ENCODE data around the gene ZMYND8.
A peak's percentile ranks its signal among the peaks of the same experiment; 100 is the strongest.

ZMYND8 gene

GRCh38 chr20:47332381-47333206, 23.9 kb downstream of the ZMYND8 start:
- no peak for DNase-seq

- no peak for DNase-seq
These were observed 25.4 kb downstream of the ZMYND8 start for GRCh38 chr20:47330933-47331708.

- no peak for DNase-seq
These were observed 26.4 kb downstream of the ZMYND8 start for GRCh38 chr20:47330071-47330470.

DNA sequence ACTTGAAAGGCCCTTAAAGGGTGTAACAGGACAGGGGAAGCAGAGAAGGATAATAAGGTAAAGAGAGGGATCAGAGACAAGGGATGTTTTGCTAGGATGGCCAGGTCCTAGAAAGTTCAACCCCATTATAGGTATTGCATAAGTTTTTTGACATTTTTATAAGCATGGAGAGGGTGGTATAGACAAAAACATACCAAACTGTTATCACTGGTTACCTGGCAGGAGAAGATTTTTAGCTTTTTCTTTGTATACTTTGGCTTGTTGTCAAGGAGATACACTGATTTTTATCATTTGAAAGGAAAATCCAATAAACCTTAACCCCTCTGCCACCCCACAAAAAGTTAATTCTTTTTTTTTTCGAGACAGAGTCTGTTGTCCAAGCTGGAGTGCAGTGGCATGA, 28.4 kb downstream of the ZMYND8 start:
- DNase-seq = no peak

DNA sequence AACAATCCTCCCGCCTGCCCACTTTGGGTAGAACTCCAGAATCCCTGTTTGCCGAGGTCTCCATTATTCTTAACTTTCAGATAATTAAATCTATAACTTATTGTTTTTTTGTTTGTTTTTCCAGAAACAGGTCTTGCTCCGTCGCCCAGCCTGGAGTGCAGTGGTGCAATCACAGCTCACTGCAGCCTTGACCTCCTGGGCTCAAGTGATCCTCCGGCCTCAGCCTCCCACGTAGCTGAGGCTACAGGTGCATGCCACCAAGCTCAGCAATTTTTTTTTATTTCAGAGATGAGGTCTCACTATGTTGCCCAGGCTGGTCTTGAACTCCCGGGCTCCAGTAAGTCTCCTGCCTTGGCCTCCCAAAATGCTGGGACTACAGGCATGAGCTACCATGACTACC, 28.8 kb downstream of the ZMYND8 start:
- DNase-seq = no peak

GRCh38 chr20:47326658-47327268, 29.7 kb downstream of the ZMYND8 start:
- no peak for DNase-seq

GRCh38 chr20:47325242-47325641, 31.3 kb downstream of the ZMYND8 start:
- no peak for DNase-seq

DNA sequence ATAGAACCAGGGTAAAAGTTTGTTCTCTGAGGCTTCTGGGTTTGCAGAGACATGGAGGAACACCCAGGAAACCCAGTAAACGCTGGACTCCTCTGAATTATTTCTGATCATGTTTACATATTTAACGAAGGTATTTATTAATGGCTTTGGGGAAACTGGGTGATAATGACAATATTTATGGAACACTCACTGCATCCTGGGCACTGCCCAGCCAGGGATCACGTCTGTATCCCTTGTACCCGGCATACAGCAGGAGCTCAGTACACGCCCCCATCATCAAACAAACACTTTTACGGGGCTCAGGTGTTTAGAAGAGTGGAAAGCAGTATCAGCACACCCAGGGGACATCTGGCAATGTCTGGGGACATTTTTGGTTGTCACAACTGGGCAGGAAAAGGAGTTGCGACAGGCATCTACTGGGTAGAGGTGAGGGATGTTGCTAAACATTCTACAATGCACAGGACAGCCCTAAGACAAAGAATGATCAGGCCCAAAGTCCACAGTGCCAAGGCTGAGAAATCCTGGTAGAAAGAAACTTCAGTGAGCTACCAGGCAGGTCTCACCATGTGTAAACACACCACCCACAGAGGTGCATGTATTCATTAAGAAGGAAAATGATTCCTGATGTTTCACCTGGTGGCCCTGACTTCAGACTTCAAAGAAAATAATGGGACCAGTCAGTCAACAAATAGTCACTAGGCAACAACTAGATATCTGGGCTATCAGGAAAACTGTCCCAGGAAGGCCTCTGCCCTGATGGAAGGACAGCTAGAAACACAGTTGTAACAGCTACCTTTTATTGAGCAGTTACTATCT, 35.3 kb downstream of the ZMYND8 start:
- DNase-seq = peak; percentile 39 to 41

DNA sequence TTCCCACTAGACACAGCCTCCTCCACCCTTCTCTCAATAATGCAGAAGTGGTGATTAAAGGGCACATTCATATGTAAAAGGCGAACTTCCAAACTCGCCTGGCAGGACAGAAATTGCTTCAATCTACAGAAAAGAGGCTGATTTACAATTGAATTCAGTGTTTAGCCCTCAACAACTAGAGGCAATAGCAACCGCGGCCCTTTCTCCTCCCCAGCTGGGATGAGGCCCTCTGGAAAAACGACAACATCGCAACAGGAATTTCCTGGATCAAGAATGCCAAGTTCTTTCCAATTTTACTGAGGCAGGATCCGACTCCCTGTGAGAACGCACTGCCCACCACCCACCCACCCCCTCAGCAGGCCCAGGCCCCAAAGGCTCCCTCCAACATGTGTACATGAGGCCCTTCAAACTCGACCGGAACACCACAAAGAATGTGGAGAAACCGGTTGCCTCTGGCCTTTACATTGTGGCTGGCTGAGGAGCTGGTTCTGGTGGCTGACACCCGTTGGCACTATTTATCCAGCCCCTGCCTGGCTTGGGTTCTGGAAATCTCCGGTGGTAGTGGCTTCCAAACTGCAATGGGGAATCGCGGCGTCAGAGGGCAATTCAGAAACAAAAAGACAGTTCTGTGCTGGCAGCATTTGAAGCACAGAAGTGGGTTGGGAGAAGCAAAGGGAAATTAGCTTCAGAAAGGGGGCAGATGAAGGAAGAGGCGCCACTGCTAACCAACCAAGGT, 36.8 kb downstream of the ZMYND8 start:
- peak; percentile 93 to 97 for DNase-seq

DNA sequence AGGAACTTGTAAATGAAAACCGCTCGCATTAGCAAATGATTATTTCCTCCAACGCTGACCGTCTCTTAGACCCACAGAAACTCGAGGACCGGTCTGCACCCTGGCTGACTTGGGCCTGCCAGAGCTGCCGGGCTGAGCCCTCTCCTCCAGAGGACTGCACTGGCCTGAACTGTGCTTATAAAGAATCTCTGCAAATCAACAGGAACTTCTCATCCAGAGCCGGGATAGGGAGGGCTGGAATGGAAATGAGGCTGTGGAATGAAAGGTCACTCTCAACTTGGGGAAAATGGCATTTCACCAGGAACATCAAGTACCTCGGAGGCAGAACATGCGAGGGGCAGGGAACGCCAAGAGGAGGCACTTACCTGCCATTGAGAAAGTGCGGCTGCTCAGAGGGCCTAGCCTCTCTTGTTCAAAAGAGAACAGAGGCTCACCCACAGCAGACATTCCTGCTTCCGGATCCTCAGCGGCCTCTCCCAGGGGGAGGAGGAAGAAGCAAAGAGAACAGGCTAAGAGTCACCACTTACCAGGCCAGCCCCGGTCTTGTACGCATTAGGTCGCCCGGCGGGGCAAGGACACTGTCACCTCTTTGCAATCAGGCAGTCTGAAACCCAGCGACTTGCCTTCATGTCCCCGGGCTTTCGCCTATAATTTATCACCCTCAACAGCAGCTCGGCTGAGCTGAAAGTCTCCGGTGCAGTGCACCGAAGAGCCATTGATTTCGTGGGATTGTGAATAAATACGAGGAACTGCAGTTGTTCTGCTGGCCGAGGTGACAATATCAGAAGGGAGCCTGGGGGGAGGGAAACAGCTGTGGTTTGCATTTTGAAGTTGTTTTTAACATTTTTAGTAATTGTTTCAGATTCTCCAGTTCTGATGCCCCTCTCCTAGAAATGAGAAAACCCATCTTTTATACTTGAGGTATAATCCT, 37.6 kb downstream of the ZMYND8 start:
- peak; percentile 55 to 66 for DNase-seq

GRCh38 chr20:47318027-47318585, 38.4 kb downstream of the ZMYND8 start:
- DNase-seq = no peak

DNA sequence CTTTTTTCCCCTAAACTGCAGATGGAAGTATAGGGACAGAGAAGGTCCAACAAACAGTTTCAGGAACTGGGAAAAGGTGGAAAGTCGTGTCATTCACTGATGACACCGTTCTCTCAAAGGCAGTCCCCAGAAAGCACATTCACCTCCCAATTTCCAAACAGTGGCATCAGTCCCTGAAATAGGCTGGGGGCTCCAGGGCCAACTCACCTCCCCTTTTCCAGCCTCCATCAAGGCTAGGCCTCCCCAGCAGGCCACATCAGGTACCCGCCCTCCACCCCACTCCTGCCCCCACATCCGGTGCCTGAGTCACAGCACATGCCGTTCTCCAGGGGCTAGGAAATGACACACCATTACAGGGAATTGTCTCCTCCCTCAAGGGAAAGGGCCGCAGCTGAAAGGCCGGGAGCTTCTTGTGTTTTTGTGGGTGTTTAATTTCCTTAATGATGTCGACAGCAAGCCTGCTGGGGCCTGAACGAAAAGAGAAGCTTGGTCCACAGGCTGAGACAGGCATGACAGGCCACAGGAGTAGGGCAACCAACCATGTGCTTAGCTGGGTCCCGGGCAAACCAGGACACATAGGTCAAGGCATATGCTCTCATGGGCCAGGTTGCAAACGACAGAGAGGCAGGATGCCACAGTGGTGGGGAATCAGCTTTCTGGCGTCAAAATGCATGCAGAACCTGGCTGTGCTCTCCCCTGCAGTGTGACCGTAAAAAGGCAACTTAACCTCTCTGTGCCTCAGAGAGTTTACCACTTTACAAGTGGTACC, 39.2 kb downstream of the ZMYND8 start:
- peak in 1 of 2 experiments; percentile 34 for DNase-seq

GRCh38 chr20:47316776-47317126, 39.7 kb downstream of the ZMYND8 start:
- no peak for DNase-seq

- peak in 1 of 2 experiments; percentile 23 for DNase-seq
These were observed 41.0 kb downstream of the ZMYND8 start for GRCh38 chr20:47315339-47316056.

DNA sequence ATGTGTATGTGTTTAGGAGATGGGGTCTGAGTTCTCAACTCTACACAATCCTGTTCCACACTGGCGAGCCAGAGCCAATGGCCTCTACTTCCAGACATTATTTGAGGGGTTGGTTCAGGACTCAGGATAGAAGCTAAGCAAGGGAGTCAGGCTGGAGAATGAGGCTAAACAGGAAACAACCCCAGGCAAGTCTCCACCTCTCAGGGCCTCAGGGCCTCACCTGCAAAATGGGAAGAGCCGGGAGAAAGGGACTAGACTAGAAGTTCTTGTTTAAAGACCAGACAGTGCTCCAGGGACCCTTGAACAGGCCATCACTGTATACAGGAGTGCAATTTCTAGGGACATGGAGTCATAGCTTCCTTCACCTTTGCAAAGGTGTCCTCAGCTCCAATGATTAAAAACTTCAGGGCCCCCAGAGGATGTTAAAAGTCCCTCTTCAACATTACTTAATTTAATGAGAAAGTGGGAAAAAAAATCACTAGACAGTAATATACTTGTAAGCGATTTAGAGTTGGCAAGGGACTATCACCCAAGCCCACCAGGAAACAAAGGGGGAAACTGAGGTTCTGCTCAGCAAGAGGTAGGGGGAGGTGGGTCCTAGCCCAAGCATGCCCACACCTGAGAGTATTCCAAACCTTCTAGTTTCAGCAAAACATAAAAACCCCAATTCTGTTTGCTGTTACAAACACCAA, 41.7 kb downstream of the ZMYND8 start:
- DNase-seq = no peak

DNA sequence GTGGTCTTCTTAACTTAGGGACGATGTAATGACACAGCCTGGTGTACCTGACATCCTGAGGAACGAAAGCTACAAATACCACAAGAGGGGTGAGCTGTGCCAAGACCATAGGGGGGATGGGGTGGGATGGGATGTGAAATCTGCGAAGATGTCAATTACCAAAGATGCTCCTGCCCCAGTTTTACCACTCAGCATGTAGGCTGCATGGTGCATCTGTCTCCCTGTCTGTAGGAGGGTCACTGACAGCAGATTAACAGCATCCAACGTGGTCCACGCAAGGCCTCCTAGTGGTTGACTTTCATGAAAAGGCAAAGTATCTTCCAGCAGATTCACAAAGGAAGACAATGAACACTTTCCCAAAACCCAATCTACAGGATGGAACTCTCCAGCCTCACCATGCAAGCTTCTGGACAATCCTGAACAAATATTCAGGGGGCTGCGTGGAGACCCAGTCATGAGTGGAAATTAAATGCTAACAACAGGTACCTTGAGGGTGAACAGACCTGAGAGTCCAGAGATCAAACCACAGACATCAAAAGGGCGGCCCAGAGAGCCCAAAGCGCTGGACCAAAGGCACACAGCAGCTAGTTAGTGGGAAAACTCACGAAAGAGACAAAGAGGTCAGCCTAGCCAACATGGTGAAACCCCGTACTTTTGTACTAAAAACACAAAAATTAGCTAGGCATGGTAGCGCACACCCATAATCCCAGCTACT, 44.4 kb downstream of the ZMYND8 start:
- no peak for DNase-seq

GRCh38 chr20:47311211-47311610, 45.3 kb downstream of the ZMYND8 start:
- DNase-seq = no peak

DNA sequence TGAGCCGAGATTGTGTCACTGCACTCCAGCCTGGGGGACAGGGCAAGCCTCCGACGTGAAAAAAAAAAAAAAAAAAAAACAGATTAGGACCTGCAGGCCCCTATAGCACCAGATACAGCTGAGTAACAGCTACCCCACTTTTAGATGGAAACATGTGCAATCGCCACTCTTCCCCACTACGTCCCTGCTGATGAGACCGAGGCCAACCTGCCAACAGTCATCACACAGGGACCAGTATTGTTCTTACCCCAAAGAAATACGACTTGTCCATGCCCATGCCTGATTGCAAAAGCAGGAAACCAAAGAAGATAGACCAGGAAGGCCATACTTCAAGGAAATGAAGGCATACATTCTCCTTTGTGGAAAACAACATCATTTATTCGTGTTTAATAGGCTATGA, 45.8 kb downstream of the ZMYND8 start:
- no peak for DNase-seq

Measured in NCI-H526 (cell line).